ENCODE measurements around the gene EML1. TPM values are rescaled to one million over a fixed set of nuclear protein-coding genes. Genes with fewer than 3 reads are reported as not detected.

The EML1 gene
- total RNA-seq, 1 donor from 2014 or later, result 34.9 TPM

DNA sequence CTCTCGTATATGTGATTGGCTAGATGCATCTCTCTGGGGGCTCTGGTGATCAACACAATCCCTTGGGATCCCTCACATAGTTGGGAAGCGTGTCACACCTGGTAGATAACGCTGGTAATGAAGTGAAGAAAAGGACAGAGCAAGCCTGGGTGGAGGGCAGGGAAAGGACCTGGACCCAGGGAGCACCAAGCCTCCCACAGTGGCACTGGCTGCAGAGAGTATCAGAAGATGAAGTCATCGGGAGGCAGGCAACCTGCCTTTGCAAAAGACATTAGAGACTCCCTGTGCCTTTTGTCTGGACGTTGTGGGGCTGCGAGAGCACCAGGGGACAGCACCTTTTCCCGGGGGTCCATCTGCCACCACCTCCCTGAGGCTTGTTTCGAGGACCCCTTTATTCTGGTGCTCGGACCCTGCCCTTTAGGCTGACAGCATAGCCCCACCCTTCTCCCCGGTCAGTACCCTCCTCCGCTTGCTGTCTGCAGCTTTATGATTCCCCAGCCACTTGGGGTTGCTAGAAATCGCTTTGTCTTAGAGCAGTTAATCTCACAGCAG, 116.4 kb downstream of the EML1 start:
- Mint-ChIP-seq H3K27ac (no peak overlapping the region), H3K9me3 (ENCODE audit: low read depth) (no peaks in the 10 kb centered on the region), H3K27me3 (no peaks in the 10 kb centered on the region), H3K36me3 (ENCODE audit: insufficient read depth) (peaks cover 31% of the 10 kb centered on the region), H3K4me1 (ENCODE audit: low read depth) (no peaks in the 10 kb centered on the region), H3K4me3 (ENCODE audit: low read depth) (no peak overlapping the region)
- TF ChIP-seq, protein P1, sequence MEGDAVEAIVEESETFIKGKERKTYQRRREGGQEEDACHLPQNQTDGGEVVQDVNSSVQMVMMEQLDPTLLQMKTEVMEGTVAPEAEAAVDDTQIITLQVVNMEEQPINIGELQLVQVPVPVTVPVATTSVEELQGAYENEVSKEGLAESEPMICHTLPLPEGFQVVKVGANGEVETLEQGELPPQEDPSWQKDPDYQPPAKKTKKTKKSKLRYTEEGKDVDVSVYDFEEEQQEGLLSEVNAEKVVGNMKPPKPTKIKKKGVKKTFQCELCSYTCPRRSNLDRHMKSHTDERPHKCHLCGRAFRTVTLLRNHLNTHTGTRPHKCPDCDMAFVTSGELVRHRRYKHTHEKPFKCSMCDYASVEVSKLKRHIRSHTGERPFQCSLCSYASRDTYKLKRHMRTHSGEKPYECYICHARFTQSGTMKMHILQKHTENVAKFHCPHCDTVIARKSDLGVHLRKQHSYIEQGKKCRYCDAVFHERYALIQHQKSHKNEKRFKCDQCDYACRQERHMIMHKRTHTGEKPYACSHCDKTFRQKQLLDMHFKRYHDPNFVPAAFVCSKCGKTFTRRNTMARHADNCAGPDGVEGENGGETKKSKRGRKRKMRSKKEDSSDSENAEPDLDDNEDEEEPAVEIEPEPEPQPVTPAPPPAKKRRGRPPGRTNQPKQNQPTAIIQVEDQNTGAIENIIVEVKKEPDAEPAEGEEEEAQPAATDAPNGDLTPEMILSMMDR (IDR thresholded peaks at IDR 0.05; ENCODE audit: unreplicated experiment), result no peak
- no peak for DNase-seq (ENCODE audit: low spot score, unreplicated experiment)

DNA sequence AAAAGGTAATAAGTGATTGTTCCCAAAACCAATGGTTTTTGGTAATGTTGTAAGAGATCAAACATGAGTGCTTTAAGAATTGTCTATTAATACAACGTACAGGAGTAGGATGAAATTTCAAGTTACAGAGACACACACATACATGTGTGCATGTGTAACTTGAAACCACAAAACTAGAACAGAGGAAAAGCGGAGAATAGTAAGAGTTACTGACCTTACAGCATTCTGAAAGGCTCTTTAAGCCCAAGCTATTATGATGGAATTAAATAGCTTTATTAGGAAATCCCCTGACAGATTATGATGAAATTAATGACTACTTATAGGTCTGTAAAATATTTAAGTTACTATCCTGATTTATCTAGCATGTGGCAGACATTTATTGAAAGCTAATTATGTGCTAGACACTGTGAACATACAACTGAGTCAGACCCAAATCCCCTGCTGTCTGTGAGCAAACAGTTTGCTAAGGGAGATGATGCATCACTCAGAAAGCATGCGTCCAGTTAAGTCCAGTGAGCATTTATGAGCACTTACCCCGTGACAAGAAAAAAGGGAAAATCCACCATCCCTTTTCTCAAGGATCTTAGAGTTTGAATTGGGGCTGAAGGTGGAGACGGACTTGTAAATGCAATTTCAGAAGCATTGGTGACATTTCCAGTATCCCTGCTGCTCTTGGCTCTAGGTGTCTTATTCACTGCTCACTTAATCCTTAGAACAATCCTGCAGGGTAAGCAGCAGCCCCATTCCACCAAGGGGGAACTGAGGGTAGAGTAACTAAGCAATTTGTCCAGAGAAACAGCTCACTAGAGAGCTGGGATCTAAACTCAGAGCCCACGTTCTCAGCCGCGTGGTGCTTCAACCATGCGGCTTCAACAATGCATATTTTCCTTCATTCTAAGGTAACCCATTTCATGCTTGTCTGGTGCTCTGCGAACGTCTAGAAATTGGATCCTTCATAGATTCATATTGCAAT, 117.4 kb downstream of the EML1 start:
- H3K27me3 Mint-ChIP-seq, result no peaks in the 10 kb centered on the region
- H3K4me3 Mint-ChIP-seq (ENCODE audit: low read depth), result no peak overlapping the region
- TF ChIP-seq, protein P1 (IDR thresholded peaks at IDR 0.05; ENCODE audit: unreplicated experiment), result no peak
- no peaks in the 10 kb centered on the region for H3K9me3 Mint-ChIP-seq (ENCODE audit: low read depth)
- no peak overlapping the region for H3K27ac Mint-ChIP-seq
- DNase-seq (ENCODE audit: low spot score, unreplicated experiment), result no peak
- no peaks in the 10 kb centered on the region for H3K4me1 Mint-ChIP-seq (ENCODE audit: low read depth)
- H3K36me3 Mint-ChIP-seq (ENCODE audit: insufficient read depth), result peaks cover 27% of the 10 kb centered on the region

DNA sequence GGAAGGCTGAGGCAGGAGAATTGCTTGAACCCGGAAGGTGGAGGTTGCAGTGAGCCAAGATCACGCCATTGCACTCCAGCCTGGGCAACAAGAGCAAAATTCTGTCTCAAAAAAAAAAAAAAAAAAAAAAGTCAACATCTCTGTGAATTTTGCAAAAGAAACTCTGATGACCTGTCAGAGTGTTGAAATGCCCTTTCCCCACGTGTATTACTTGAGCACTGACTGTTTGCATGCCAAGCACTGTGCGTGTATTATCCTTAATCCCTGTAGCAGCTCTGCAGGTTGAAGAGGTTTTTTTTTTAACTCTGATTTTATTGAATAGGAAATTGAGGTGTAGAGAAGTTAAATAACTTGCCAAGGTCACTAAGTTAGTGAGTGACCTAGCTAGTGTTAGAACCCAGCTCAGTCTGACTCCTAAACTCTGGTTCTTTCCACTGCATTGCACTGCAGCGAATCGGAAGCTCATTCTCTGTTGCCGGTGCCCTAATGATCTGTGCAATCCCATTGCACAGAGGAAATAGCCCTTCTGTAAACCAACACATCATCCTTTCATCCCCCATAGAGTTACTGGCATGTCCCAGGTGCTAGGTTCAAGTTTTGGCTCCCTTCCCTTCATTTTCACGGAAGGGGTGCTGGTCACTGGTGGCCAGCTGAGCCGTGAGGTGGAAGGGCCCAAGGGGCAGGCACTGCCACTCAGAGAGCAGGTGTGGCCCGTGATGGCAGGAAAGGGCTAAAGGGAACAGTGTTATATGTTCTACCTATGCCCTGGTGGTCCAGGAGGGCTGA, 122.3 kb downstream of the EML1 start:
- no peaks in the 10 kb centered on the region for H3K27me3 Mint-ChIP-seq
- no peaks in the 10 kb centered on the region for H3K9me3 Mint-ChIP-seq (ENCODE audit: low read depth)
- no peak overlapping the region for H3K4me3 Mint-ChIP-seq (ENCODE audit: low read depth)

DNA sequence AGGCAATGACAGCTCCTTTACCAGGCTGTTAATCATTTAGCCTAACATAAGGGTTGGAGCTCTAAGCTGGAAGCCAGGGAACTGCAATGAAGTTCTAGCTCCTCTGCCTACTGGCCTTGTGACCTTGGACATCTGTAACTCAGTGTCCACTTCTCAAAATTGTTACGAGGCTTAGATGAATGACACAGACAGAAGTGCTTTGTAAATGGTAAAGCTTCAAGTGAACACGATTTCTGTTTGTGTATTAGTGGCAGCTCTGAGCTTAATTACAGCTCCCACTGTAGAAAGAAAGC, 122.8 kb downstream of the EML1 start:
- no peak overlapping the region for H3K27ac Mint-ChIP-seq
- TF ChIP-seq, protein P1 (IDR thresholded peaks at IDR 0.05; ENCODE audit: unreplicated experiment), result no peak
- H3K36me3 Mint-ChIP-seq (ENCODE audit: insufficient read depth), result peaks cover 18% of the 10 kb centered on the region
- no peaks in the 10 kb centered on the region for H3K4me1 Mint-ChIP-seq (ENCODE audit: low read depth)
- H3K9me3 Mint-ChIP-seq (ENCODE audit: low read depth), result no peaks in the 10 kb centered on the region
- H3K27me3 Mint-ChIP-seq, result no peaks in the 10 kb centered on the region
- DNase-seq (ENCODE audit: low spot score, unreplicated experiment), result no peak
- H3K4me3 Mint-ChIP-seq (ENCODE audit: low read depth), result no peak overlapping the region

More for the DNA sequence above, 122.3 kb downstream of the EML1 start:
- no peak for DNase-seq (ENCODE audit: low spot score, unreplicated experiment)
- no peaks in the 10 kb centered on the region for H3K4me1 Mint-ChIP-seq (ENCODE audit: low read depth)
- peaks cover 18% of the 10 kb centered on the region for H3K36me3 Mint-ChIP-seq (ENCODE audit: insufficient read depth)
- no peak overlapping the region for H3K27ac Mint-ChIP-seq
- TF ChIP-seq, protein P1 (IDR thresholded peaks at IDR 0.05; ENCODE audit: unreplicated experiment), result no peak

DNA sequence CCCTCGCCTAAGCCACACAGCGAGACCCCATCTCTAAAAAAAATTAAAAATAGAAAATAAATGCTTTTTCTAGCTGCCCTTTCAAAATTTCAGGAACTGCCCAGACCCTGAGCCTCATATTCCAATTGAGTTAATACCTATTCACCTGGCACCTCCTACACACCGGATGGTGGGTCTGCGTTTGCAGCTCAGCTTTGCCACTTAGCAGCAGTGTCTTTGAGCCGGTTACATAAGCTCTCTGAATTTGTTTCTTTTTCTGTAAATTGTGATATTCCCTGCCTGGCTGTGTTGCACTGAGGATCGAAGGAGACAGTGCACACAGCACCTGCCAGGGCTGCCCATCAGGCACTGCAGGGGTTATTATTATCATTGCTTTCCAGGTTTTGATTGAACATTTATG, 125.6 kb downstream of the EML1 start:
- Mint-ChIP-seq H3K36me3 (ENCODE audit: insufficient read depth) (peaks cover 24% of the 10 kb centered on the region), H3K4me3 (ENCODE audit: low read depth) (no peak overlapping the region), H3K27ac (no peak overlapping the region), H3K27me3 (no peaks in the 10 kb centered on the region), H3K9me3 (ENCODE audit: low read depth) (no peaks in the 10 kb centered on the region), H3K4me1 (ENCODE audit: low read depth) (no peaks in the 10 kb centered on the region)
- DNase-seq (ENCODE audit: low spot score, unreplicated experiment), result no peak
- TF ChIP-seq, protein P1 (IDR thresholded peaks at IDR 0.05; ENCODE audit: unreplicated experiment), result no peak

All from progenitor cell of endocrine pancreas (in vitro differentiated cells).